Suprapubic skin (tissue), 4 donors: Measurements from ENCODE around the gene NEBL.

Source experiments
- POLR2A ChIP-seq, 2 donors: fragments of 450-650 bp; IDR thresholded peaks; one replicate each; pipeline ENCODE4 v1.6.1; 2017; ENCODE audit warnings: antibody characterized with exemption in 2 of 2, mild to moderate bottlenecking in 2 of 2, moderate library complexity in 2 of 2
- POLR2AphosphoS5 ChIP-seq, 3 donors: sonication (generic); formaldehyde crosslinking; IDR thresholded peaks; one replicate each; pipeline ENCODE4 v1.6.1; 2017; ENCODE audit warnings: antibody characterized with exemption in 3 of 3

- TF ChIP-seq POLR2AphosphoS5 (IDR thresholded peaks at IDR 0.05) (no peak), POLR2A (IDR thresholded peaks at IDR 0.05) (no peak)
These were observed 153.2 kb downstream of the NEBL start for GRCh38 chr10:20743942-20744341.
